H9 (cell line): Measurements from ENCODE around the gene CAVIN2. TPM values are rescaled to one million over a fixed set of nuclear protein-coding genes. Genes with fewer than 3 reads are reported as not detected.

ENCODE experiments used
- DNase-seq: peaks from one replicate; pipeline ENCODE4 v3.0.0-alpha.2; 2017
- H2AFZ ChIP-seq: one replicate; pipeline ENCODE4 v1.6.1; 2013; ENCODE audit warnings: mild to moderate bottlenecking, low read length, control low read depth, moderate library complexity
- H2AK5ac ChIP-seq: 2 replicates; pipeline ENCODE4 v1.6.1; 2013; ENCODE audit warnings: low read length, control low read depth, mixed read lengths; ENCODE audit not compliant: insufficient read length
- H2BK120ac ChIP-seq: one replicate; pipeline ENCODE4 v1.6.1; 2013; ENCODE audit warnings: low read depth, mild to moderate bottlenecking, low read length, control low read depth, inconsistent platforms; ENCODE audit not compliant: poor library complexity, severe bottlenecking
- H2BK12ac ChIP-seq: 2 replicates; pipeline ENCODE4 v1.6.1; 2013; ENCODE audit warnings: low read length, control low read depth, mixed read lengths, low read depth; ENCODE audit not compliant: insufficient read length
- H2BK15ac ChIP-seq: 2 replicates; pipeline ENCODE4 v1.6.1; 2013; ENCODE audit warnings: low read depth, low read length, control low read depth
- H2BK20ac ChIP-seq: one replicate; pipeline ENCODE4 v1.6.1; 2013; ENCODE audit warnings: low read depth, mild to moderate bottlenecking, low read length, control low read depth, inconsistent platforms; ENCODE audit not compliant: poor library complexity, severe bottlenecking
- H2BK5ac ChIP-seq: 2 replicates; pipeline ENCODE4 v1.6.1; 2013; ENCODE audit warnings: low read length, control low read depth, mixed read lengths; ENCODE audit not compliant: insufficient read length
- H3K14ac ChIP-seq: 2 replicates; pipeline ENCODE4 v1.6.1; 2013; ENCODE audit warnings: low read length, control low read depth; ENCODE audit not compliant: insufficient read depth
- H3K18ac ChIP-seq: 2 replicates; pipeline ENCODE4 v1.6.1; 2013; ENCODE audit warnings: low read depth, mild to moderate bottlenecking, mixed read lengths, low read length, control low read depth; ENCODE audit not compliant: insufficient read length
- H3K23ac ChIP-seq: 2 replicates; pipeline ENCODE4 v1.6.1; 2013; ENCODE audit warnings: low read length, control low read depth, mixed read lengths, low read depth; ENCODE audit not compliant: insufficient read length
- H3K23me2 ChIP-seq: 2 replicates; pipeline ENCODE4 v1.6.1; 2013; ENCODE audit warnings: low read depth, mild to moderate bottlenecking, mixed read lengths, low read length, control low read depth; ENCODE audit not compliant: insufficient read length, poor library complexity, severe bottlenecking
- H3K27ac ChIP-seq: 2 replicates; pipeline ENCODE4 v1.5.1; 2013; ENCODE audit warnings: low read length, control low read depth, mixed read lengths, low read depth; ENCODE audit not compliant: insufficient read length
- H3K27me3 ChIP-seq: 2 replicates; pipeline ENCODE4 v1.6.1; 2013; ENCODE audit warnings: low read length, control low read depth, inconsistent platforms; ENCODE audit not compliant: insufficient read depth
- H3K4ac ChIP-seq: 2 replicates; pipeline ENCODE4 v1.6.1; 2013; ENCODE audit warnings: low read depth, mild to moderate bottlenecking, control low read depth, inconsistent platforms, low read length, moderate library complexity
- H3K4me1 ChIP-seq: 2 replicates; pipeline ENCODE4 v1.6.1; 2013; ENCODE audit warnings: low read length, control low read depth, inconsistent platforms; ENCODE audit not compliant: insufficient read depth
- H3K4me2 ChIP-seq: 2 replicates; pipeline ENCODE4 v1.6.1; 2013; ENCODE audit warnings: low read length, control low read depth, mixed read lengths; ENCODE audit not compliant: insufficient read length, insufficient read depth
- H3K56ac ChIP-seq: 2 replicates; pipeline ENCODE4 v1.6.1; 2013; ENCODE audit warnings: low read depth, mild to moderate bottlenecking, mixed read lengths, low read length, control low read depth; ENCODE audit not compliant: insufficient read length
- H3K79me1 ChIP-seq: 2 replicates; pipeline ENCODE4 v1.6.1; 2013; ENCODE audit warnings: low read depth, mild to moderate bottlenecking, moderate library complexity, low read length, control low read depth, inconsistent platforms; ENCODE audit not compliant: insufficient read depth, poor library complexity, severe bottlenecking
- H3K79me2 ChIP-seq: 2 replicates; pipeline ENCODE4 v1.6.1; 2013; ENCODE audit warnings: low read length, control low read depth, inconsistent platforms; ENCODE audit not compliant: insufficient read depth
- H3K9ac ChIP-seq: 2 replicates; pipeline ENCODE4 v1.6.1; 2013; ENCODE audit warnings: low read length, control low read depth, mixed read lengths; ENCODE audit not compliant: insufficient read length; ENCODE audit errors: extremely low read depth
- H3K9me3 ChIP-seq: one replicate; pipeline ENCODE4 v1.6.1; 2013; ENCODE audit warnings: low read depth, low read length, inconsistent platforms; ENCODE audit not compliant: control insufficient read depth
- H3T11ph ChIP-seq: one replicate; pipeline ENCODE4 v1.6.1; 2013; ENCODE audit warnings: mild to moderate bottlenecking, low read length, control low read depth, inconsistent platforms
- H4K20me1 ChIP-seq: one replicate; pipeline ENCODE4 v1.6.1; 2013; ENCODE audit not compliant: control insufficient read depth, insufficient read length, insufficient read depth
- H4K5ac ChIP-seq: 2 replicates; pipeline ENCODE4 v1.6.1; 2013; ENCODE audit warnings: low read depth, mild to moderate bottlenecking, mixed read lengths, low read length, control low read depth; ENCODE audit not compliant: insufficient read length
- H4K8ac ChIP-seq: replicated peaks from 2 replicates; pipeline ENCODE4 v1.6.1; 2013; ENCODE audit warnings: low read length, control low read depth, mixed read lengths, low read depth; ENCODE audit not compliant: insufficient read length
- H4K91ac ChIP-seq: 2 replicates; pipeline ENCODE4 v1.6.1; 2013; ENCODE audit warnings: low read depth, mild to moderate bottlenecking, moderate library complexity, mixed read lengths, low read length, control low read depth; ENCODE audit not compliant: insufficient read length
- H3K27ac Mint-ChIP-seq, 3 experiments: 2 replicates in 2 of 3; 3 replicates in 1 of 3; pipeline ENCODE4 v1.8.0; 2020 to 2021; ENCODE audit warnings: mixed read lengths in 3 of 3, mild to moderate bottlenecking in 1 of 3, moderate library complexity in 1 of 3
- H3K27me3 Mint-ChIP-seq: 2 replicates; pipeline ENCODE4 v1.8.0; 2021; ENCODE audit warnings: low read depth, mild to moderate bottlenecking, moderate library complexity, mixed read lengths
- H3K36me3 Mint-ChIP-seq, 3 experiments: 2 replicates in 2 of 3; 3 replicates in 1 of 3; pipeline ENCODE4 v1.8.0; 2020 to 2021; ENCODE audit warnings: low read depth in 3 of 3, mixed read lengths in 3 of 3; ENCODE audit not compliant: insufficient read depth in 1 of 3
- H3K4me1 Mint-ChIP-seq, 2 experiments: 2 replicates each; pipeline ENCODE4 v1.8.0; 2020; ENCODE audit warnings: mixed read lengths in 2 of 2
- H3K4me3 Mint-ChIP-seq, 2 experiments: 2 replicates in 1 of 2; 3 replicates in 1 of 2; pipeline ENCODE4 v1.8.0; 2020 to 2021; ENCODE audit warnings: mild to moderate bottlenecking in 2 of 2, mixed read lengths in 2 of 2, moderate library complexity in 1 of 2
- H3K9me3 Mint-ChIP-seq, 2 experiments: 2 replicates in 1 of 2; 3 replicates in 1 of 2; pipeline ENCODE4 v1.8.0; 2020; ENCODE audit warnings: mild to moderate bottlenecking in 2 of 2, mixed read lengths in 2 of 2, moderate library complexity in 1 of 2
- CTCF ChIP-seq: fragments of 200-600 bp; sonication (generic); conservative IDR thresholded peaks from 3 replicates; pipeline ENCODE4 v1.8.0; 2021; ENCODE audit warnings: antibody characterized with exemption, mild to moderate bottlenecking
- WGBS: extraction: QIAGEN DNeasy Blood & Tissue Kit; methylation state at CpG from one replicate; pipeline ENCODE4 v1.1.7; 2013; ENCODE audit warnings: missing lambda C conversion rate, low lambda C conversion rate, mixed read lengths; ENCODE audit not compliant: insufficient read length; ENCODE audit errors: extremely low coverage; 5-methylcytosine and 5-hydroxymethylcytosine counted together
- total RNA-seq: library from RNA; stranded (reverse); gene quantifications from 2 replicates; pipeline ENCODE4 v1.2.1, GENCODE V29; 2021

The CAVIN2 gene
- total RNA-seq, 1 experiment from 2014 or later: not detected

DNA sequence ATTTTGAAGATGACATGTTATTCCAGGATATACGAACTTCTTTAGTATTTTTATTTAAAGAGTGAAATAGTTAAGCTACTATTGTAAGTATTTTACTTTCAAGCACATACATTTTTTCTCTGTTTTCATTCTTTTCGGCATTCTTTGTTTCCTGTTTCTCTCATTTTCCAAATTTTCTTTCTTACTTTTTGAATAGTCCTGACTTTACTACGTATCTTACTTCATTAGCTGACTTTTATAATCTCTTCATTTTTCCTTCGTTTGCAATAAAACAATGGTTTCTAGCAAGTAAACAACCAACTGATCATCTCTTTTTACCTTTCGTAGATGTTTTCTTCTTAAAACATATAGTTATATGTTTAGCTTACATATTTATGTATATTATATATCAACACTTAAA is 11.8 kb downstream of the CAVIN2 start:
- H2BK5ac ChIP-seq: no peak overlapping the region
- H3K23me2 ChIP-seq: no peaks in the 10 kb centered on the region
- H3K9ac ChIP-seq: no peak overlapping the region
- H3K4me1 ChIP-seq: no peaks in the 10 kb centered on the region
- H2BK12ac ChIP-seq: no peak overlapping the region
- H3K79me1 ChIP-seq: no peaks in the 10 kb centered on the region
- no peaks in the 10 kb centered on the region for H3K27me3 ChIP-seq
- H2AK5ac ChIP-seq: no peak overlapping the region
- peaks cover 24 to 34% of the 10 kb centered on the region in 2 experiments for H3K4me1 Mint-ChIP-seq
- H3K56ac ChIP-seq: no peak overlapping the region
- TF ChIP-seq CTCF: no peak
- H4K20me1 ChIP-seq: no peaks in the 10 kb centered on the region
- H3K36me3 Mint-ChIP-seq: no peaks in the 10 kb centered on the region
- no peak overlapping the region for H2AFZ ChIP-seq
- H3K27ac ChIP-seq: no peak overlapping the region
- H4K8ac ChIP-seq: no peak overlapping the region
- no peak overlapping the region for H2BK120ac ChIP-seq
- H3K4me3 Mint-ChIP-seq: no peak overlapping the region
- H3K27me3 Mint-ChIP-seq: peaks cover 1% of the 10 kb centered on the region; the same call in 1 of the 2 replicates
- no peak overlapping the region for H4K91ac ChIP-seq
- no peak overlapping the region for H3K27ac Mint-ChIP-seq
- no peak overlapping the region for H3K4me2 ChIP-seq
- no peak overlapping the region for H4K5ac ChIP-seq
- no peak overlapping the region for H2BK15ac ChIP-seq
- no peak overlapping the region for H3T11ph ChIP-seq
- DNase-seq: no peak
- no CpG with 5 or more reads among the region's 5 CpGs for WGBS
- H3K79me2 ChIP-seq: no peaks in the 10 kb centered on the region
- no peak overlapping the region for H2BK20ac ChIP-seq
- H3K4ac ChIP-seq: no peak overlapping the region
- no peaks in the 10 kb centered on the region for H3K9me3 ChIP-seq
- no peak overlapping the region for H3K14ac ChIP-seq
- H3K23ac ChIP-seq: no peak overlapping the region
- no peaks in the 10 kb centered on the region for H3K9me3 Mint-ChIP-seq
- no peak overlapping the region for H3K18ac ChIP-seq
